Psoas muscle (tissue), 8 donors: ENCODE measurements around the gene FLNC. TPM values are rescaled to one million over a fixed set of nuclear protein-coding genes. Genes with fewer than 3 reads are reported as not detected.

Experiments used
- ATAC-seq, 4 donors: fragments of 200-7000 bp; cut with Tn5 transposase; one replicate each; pipeline ENCODE4 v1.9.1; 2020; ENCODE audit warnings: moderate library complexity in 3 of 4, mild to moderate bottlenecking in 2 of 4
- DNase-seq, 2 donors: peaks; one replicate each; pipeline ENCODE4 v3.0.0-alpha.2; 2020
- H3K27ac ChIP-seq: fragments of 200-600 bp; one replicate; pipeline ENCODE4 v1.8.0; 2022
- H3K27me3 ChIP-seq, 3 donors: fragments of 200-600 bp in 1 of 3; one replicate each; pipeline versions ENCODE4 v1.6.1 to v1.8.0; 2013 to 2022; ENCODE audit warnings: low read length in 2 of 3, mild to moderate bottlenecking in 2 of 3, moderate library complexity in 1 of 3; ENCODE audit not compliant: insufficient read depth in 3 of 3
- H3K36me3 ChIP-seq, 2 donors: fragments of 200-600 bp in 1 of 2; one replicate each; pipeline versions ENCODE4 v1.6.1 to v1.8.0; 2013 to 2022; ENCODE audit warnings: low read depth in 1 of 2, mild to moderate bottlenecking in 1 of 2, moderate library complexity in 1 of 2; ENCODE audit not compliant: insufficient read depth in 1 of 2
- H3K4me1 ChIP-seq: fragments of 200-600 bp; one replicate; pipeline ENCODE4 v1.8.0; 2022
- H3K4me3 ChIP-seq: fragments of 200-600 bp; one replicate; pipeline ENCODE4 v1.8.0; 2022; ENCODE audit warnings: mild to moderate bottlenecking
- H3K9me3 ChIP-seq: fragments of 200-600 bp; one replicate; pipeline ENCODE4 v1.8.0; 2022
- WGBS, 3 donors: extraction: QIAGEN DNeasy Blood & Tissue Kit; methylation state at CpG; one replicate each; pipeline versions ENCODE4 v1.1.6 to v1.1.7; 2013; 5-methylcytosine and 5-hydroxymethylcytosine counted together
- intact Hi-C, 2 donors: fragments of 100-400 bp; cut with DNase I; formaldehyde crosslinking; loops; one replicate each; pipeline versions ENCODE4 v1.11.0 to v1.14.2; 2022
- polyA plus RNA-seq, 3 donors: library from polyadenylated mRNA; stranded (reverse); fragments of 200-250 nt; gene quantifications; one replicate each; pipeline ENCODE4 v1.2.3, GENCODE V29; 2013
- total RNA-seq, 4 donors: library from RNA; stranded (reverse); fragmentation: NEBNext Ultra II Directional in 2 of 4; extraction: Animal tissue kit (Norgen Biotek cat#: 25700) in 2 of 4; gene quantifications; one replicate each; pipeline versions ENCODE4 v1.2.1 to v1.2.4, GENCODE V29; 2021 to 2023
- TF ChIP-seq, protein P1 (sequence below): fragments of 200-600 bp; IDR thresholded peaks from one replicate; pipeline ENCODE4 v1.8.0; 2022; ENCODE audit warnings: antibody characterized with exemption
- donor health status: healthy with polysubstance abuse.
- donor health status: DM: no; HTN: no; CAD: no; lungs with moderate emphysema.
- donor health status: Bipolar disorder and iron deficiency.
- donor health status: healthy.
- donor health status: DM: yes; HTN: yes; CAD: no.
- donor health status: DM: no; HTN: no; CAD: no.
- donor health status: DM: no; HTN: no; CAD: no.
- donor health status: DM: yes; HTN: yes; CAD: no.

The FLNC gene
- total and polyA plus RNA-seq, 7 donors, result 1,080 to 6,311 (median 4,011) TPM

DNA sequence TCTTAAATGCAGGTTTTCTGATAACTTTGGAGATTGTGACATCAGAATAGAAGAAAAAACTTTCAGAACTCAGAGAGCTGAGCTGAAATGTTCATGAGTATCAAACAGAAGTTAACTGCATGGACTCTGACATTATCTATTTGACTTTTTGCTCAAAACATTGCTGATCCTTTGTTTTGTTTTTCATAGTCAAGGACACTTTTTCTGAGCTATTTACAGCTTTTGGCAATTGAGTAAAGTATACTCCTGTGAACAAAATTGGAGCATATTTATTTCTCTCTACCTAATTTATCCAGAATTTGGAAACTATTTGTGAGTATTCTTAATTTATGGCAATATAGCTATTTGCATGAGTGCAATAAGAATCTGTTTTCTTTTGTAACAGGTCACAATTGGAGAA, 69.2 kb downstream of the FLNC start:
- Histone ChIP-seq H3K27ac (no peak overlapping the region), H3K4me3 (no peak overlapping the region), H3K36me3 (no peaks in the 10 kb centered on the region), H3K27me3 (no peaks in the 10 kb centered on the region), H3K9me3 (peaks cover 9% of the 10 kb centered on the region), H3K4me1 (no peaks in the 10 kb centered on the region)
- ATAC-seq, result no peak
- no peak for DNase-seq
- TF ChIP-seq, protein P1, sequence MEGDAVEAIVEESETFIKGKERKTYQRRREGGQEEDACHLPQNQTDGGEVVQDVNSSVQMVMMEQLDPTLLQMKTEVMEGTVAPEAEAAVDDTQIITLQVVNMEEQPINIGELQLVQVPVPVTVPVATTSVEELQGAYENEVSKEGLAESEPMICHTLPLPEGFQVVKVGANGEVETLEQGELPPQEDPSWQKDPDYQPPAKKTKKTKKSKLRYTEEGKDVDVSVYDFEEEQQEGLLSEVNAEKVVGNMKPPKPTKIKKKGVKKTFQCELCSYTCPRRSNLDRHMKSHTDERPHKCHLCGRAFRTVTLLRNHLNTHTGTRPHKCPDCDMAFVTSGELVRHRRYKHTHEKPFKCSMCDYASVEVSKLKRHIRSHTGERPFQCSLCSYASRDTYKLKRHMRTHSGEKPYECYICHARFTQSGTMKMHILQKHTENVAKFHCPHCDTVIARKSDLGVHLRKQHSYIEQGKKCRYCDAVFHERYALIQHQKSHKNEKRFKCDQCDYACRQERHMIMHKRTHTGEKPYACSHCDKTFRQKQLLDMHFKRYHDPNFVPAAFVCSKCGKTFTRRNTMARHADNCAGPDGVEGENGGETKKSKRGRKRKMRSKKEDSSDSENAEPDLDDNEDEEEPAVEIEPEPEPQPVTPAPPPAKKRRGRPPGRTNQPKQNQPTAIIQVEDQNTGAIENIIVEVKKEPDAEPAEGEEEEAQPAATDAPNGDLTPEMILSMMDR, result no peak
- intact Hi-C loops, result no loop called here

DNA sequence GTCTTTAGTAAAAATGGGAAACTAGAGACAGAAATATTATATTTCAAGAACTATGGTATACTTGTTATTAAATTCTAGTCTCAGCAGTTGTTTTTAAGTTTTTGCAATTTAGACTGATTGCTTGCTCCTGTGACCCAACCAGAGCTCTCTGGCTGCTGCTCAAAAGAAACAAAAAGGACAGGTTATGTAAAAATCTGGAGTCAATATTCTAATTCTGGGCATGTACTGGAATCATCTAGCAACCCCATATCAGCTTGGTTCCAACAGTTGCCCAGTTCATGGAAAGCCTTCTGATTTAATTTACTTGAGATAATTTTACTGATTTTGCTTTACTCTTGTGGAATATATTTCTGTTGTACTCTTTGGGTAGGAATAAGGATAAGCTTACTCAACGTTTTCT, 70.0 kb downstream of the FLNC start:
- TF ChIP-seq, protein P1, result no peak
- Histone ChIP-seq H3K9me3 (peaks cover 9% of the 10 kb centered on the region), H3K27ac (no peak overlapping the region), H3K36me3 (no peaks in the 10 kb centered on the region), H3K27me3 (no peaks in the 10 kb centered on the region), H3K4me3 (no peak overlapping the region), H3K4me1 (no peaks in the 10 kb centered on the region)
- ATAC-seq (no peak), DNase-seq (no peak)
- intact Hi-C loops, result no loop called here
- 51 to 58% (median 58%) methylated on average over 1 of the region's 1 CpG for WGBS, 3 donors

DNA sequence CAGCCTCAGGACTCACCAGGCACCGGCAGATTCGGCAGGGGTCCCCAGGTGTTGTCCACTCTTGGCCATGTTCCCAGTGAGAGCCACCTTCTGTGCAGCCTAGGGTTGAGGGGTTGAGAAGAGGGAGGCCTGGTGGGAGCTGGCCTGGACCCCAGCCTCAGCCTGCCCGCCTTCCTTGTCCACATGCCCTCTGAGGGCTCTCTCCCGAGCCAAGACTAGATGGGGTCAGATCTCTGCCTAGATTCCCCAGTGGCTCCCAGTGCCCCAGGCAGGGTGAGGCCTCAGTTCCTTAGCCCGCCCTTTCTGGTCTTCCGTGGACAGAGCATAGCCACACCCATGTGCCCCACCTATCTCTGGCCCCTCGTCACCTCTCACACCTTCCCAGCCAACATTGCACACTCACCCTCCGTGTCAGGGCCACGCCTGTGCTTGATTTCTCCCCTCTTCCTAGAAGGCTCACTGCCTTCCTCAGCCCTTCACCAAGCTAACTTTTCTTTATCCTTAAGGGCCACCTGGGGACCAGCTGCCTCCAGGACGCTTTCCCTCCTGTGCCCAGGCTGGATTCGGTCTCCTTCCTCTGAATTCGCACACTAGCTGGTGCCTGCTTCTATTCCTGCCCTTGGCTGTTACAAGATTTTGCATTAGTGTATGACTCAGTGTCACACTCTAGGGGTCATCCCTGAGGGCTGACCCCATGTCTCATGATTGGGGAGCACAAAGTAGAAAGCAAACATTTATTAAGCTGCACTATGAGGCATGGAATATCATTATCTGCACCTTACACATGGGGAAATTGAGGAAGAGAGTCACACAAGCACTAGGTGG, 72.8 kb downstream of the FLNC start:
- Histone ChIP-seq H3K36me3 (no peaks in the 10 kb centered on the region), H3K4me3 (no peak overlapping the region), H3K27ac (no peak overlapping the region), H3K9me3 (peaks cover 9% of the 10 kb centered on the region), H3K4me1 (no peaks in the 10 kb centered on the region), H3K27me3 (peaks cover 0 to 15% (median 5%) of the 10 kb centered on the region in 3 donors)
- TF ChIP-seq, protein P1, result no peak
- ATAC-seq (peak in 1 of 4 donors; percentile 7), DNase-seq (no peak)
- WGBS, 3 donors, result 77 to 84% (median 82%) methylated on average over 12 of the region's 12 CpGs
- intact Hi-C loops, result no loop called here

DNA sequence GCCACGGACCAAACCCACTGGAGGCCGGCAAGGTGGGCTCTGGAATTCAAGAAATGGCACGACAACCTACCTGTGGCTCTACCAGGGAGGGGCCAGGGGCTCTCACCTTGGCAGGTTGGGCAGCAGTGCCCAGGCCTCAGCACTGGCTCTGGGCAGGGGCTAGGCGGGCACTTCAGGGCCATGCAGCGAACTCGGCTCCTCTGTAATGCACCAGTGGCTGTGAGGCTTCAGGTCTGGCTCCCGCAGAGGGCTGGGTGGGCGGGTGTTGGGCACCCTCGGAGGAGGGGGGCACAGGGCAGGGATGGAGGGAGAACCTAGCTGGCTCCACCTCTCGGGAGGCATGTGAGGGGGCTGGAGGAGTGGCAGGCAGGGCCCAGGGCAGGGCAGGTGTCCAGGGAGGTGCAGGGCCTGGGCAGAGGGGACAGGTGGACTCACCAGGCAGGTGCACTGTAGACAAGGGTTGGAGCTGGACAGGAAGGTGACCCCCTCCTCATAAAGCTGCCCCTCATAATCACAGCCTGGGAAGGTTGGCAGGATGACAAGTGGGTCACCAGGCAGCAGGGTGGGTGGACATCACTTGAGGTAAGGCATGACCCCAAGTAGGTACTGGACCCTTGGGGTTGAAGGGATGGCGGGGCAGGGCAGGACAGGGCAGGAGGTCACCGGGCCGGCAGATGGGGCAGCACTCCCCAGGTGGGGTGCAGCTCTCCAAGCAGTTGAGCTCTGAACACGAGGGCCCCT, 73.6 kb downstream of the FLNC start:
- ATAC-seq (peak in 2 of 4 donors; percentile 13 to 26), DNase-seq (no peak)
- Histone ChIP-seq H3K36me3 (no peaks in the 10 kb centered on the region), H3K4me1 (no peaks in the 10 kb centered on the region), H3K9me3 (peaks cover 9% of the 10 kb centered on the region), H3K4me3 (no peak overlapping the region), H3K27ac (no peak overlapping the region), H3K27me3 (peaks cover 0 to 21% (median 7%) of the 10 kb centered on the region in 3 donors)
- 76 to 86% (median 81%) methylated on average over 13 to 14 of the region's 14 CpGs for WGBS, 3 donors
- TF ChIP-seq, protein P1, result no peak
- intact Hi-C loops, result loop anchor here in 1 of 2 donors (2.0 kb wide), 1 partner anchor 187 kb away; no protein-coding TSS in a partner anchor
